Progenitor cell of endocrine pancreas (in vitro differentiated cells): ENCODE results near the gene TOP3B. TPM values are rescaled to one million over a fixed set of nuclear protein-coding genes. Genes with fewer than 3 reads are reported as not detected.

Source experiments
- DNase-seq: peaks from one replicate; pipeline ENCODE4 v3.0.0; 2021; ENCODE audit warnings: low spot score; ENCODE audit not compliant: unreplicated experiment
- H3K27ac Mint-ChIP-seq: 2 replicates; pipeline ENCODE4 v1.8.0; 2021; ENCODE audit warnings: mild to moderate bottlenecking, moderate library complexity, mixed read lengths
- H3K27me3 Mint-ChIP-seq: 2 replicates; pipeline ENCODE4 v1.8.0; 2021; ENCODE audit warnings: mixed read lengths
- H3K36me3 Mint-ChIP-seq: 2 replicates; pipeline ENCODE4 v1.8.0; 2022; ENCODE audit warnings: mixed read lengths; ENCODE audit not compliant: insufficient read depth
- H3K4me1 Mint-ChIP-seq: 2 replicates; pipeline ENCODE4 v1.8.0; 2021; ENCODE audit warnings: low read depth, mixed read lengths
- H3K4me3 Mint-ChIP-seq: 2 replicates; pipeline ENCODE4 v1.8.0; 2021; ENCODE audit warnings: low read depth, mild to moderate bottlenecking, moderate library complexity, mixed read lengths
- H3K9me3 Mint-ChIP-seq: 2 replicates; pipeline ENCODE4 v1.8.0; 2021; ENCODE audit warnings: low read depth, mixed read lengths
- total RNA-seq: library from RNA; stranded (reverse); gene quantifications from 2 replicates; pipeline ENCODE4 v1.2.1, GENCODE V29; 2021
- TF ChIP-seq, protein P1 (sequence below): fragments of 200-600 bp; sonication (generic); IDR thresholded peaks from one replicate; pipeline ENCODE4 v1.5.0; 2021; ENCODE audit warnings: antibody characterized with exemption, mild to moderate bottlenecking; ENCODE audit not compliant: unreplicated experiment

TOP3B gene
- total RNA-seq, 1 donor from 2014 or later: 83.3 TPM

DNA sequence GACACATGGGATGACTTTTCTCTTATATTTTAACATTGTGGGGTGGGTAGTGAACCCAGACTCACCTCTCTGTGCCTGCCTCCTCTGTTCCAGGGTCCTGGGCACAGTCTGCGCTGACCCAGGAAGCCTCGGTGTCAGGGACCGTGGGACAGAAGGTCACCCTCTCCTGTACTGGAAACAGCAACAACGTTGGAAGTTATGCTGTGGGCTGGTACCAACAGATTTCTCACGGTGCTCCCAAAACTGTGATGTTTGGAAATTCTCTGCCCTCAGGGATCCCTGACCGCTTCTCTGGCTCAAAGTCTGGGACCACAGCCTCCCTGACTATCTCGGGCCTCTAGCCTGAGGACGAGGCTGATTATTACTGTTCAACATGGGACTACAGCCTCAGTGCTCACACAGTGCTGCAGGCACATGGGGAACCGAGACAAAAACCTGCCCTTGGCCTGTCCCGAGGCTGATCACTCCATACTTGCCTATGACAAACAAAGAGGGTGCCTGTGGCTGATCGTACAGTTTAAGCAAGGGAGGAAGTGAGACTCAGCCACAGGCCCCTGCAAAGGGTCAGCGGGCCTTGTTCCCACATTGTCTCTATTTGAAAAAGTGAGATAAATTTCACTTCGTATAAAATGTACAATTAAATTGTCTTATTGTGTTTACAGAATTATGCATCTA, 43.7 kb upstream of the TOP3B start:
- H3K4me1 Mint-ChIP-seq: peaks cover 4% of the 10 kb centered on the region

DNA sequence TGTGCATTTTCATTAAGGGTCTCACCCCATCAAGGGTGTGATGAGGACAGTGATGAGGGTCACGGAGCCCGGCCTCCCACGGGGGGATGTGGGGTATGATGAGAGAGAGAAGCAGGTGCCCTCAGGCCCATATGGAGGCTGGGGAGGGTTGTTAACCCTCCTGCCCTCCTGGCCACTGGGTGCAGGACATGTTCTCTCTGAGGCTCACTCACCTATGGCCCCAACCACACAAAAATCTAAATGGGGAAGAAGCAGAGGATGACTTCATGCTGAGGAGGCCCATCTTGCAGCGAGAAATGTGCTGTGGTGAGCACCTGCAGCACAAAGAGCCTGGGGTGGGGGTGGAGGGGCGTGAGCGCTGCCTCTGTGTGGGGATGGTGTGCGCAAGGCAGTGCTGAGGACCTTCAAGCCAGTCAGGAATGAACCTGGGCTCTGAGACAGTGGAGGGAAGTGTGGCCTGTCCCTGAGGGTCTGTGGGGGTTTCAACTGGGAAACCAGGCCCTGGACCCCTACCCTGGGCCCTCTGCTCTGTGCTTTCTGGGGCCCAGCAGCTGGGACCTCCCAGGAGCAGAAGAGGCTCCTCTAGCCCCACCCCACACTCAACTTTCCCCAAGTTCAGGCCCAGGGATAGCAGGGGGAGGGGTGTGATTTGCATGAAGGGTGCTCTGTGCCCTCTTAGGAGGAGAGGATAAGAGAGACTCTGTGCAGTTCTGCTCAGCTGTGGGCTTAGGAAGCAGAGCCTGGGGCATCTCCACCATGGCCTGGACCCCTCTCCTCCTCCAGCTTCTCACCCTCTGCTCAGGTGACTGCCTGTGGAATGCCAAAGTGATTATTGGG, 43.0 kb upstream of the TOP3B start:
- Mint-ChIP-seq H3K9me3 (no peaks in the 10 kb centered on the region), H3K27me3 (peaks cover 23% of the 10 kb centered on the region), H3K27ac (no peak overlapping the region), H3K4me3 (no peak overlapping the region), H3K4me1 (peaks cover 6% of the 10 kb centered on the region), H3K36me3 (no peaks in the 10 kb centered on the region)
- no peak for DNase-seq
- TF ChIP-seq, protein P1, sequence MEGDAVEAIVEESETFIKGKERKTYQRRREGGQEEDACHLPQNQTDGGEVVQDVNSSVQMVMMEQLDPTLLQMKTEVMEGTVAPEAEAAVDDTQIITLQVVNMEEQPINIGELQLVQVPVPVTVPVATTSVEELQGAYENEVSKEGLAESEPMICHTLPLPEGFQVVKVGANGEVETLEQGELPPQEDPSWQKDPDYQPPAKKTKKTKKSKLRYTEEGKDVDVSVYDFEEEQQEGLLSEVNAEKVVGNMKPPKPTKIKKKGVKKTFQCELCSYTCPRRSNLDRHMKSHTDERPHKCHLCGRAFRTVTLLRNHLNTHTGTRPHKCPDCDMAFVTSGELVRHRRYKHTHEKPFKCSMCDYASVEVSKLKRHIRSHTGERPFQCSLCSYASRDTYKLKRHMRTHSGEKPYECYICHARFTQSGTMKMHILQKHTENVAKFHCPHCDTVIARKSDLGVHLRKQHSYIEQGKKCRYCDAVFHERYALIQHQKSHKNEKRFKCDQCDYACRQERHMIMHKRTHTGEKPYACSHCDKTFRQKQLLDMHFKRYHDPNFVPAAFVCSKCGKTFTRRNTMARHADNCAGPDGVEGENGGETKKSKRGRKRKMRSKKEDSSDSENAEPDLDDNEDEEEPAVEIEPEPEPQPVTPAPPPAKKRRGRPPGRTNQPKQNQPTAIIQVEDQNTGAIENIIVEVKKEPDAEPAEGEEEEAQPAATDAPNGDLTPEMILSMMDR: no peak

More for the DNA sequence above, 43.7 kb upstream of the TOP3B start:
- Mint-ChIP-seq H3K27ac (peak overlapping the region; percentile 27), H3K4me3 (no peak overlapping the region), H3K27me3 (peaks cover 26% of the 10 kb centered on the region), H3K36me3 (no peaks in the 10 kb centered on the region), H3K9me3 (no peaks in the 10 kb centered on the region)
- DNase-seq: no peak
- TF ChIP-seq, protein P1: no peak

DNA sequence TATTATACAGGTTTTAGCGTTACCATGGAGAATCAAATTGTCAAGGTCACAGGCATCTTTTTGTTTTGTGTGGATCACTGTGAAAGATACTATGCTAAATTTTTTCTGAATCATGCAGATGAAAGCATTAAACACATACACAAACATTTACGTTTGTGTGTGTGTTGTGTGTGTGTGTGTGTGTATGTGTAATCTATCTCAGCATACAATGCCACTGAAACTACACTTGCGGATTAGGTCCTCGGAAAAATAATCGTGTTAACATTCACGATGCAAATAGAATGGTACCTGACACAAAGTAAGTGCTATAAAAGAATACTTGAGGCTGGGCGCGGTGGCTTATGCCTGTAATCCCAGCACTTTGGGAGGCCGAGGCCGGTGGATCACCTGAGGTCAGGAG, 41.9 kb upstream of the TOP3B start:
- TF ChIP-seq, protein P1: no peak
- Mint-ChIP-seq H3K4me3 (no peak overlapping the region), H3K27me3 (peaks cover 23% of the 10 kb centered on the region), H3K9me3 (no peaks in the 10 kb centered on the region), H3K4me1 (peaks cover 6% of the 10 kb centered on the region), H3K36me3 (no peaks in the 10 kb centered on the region), H3K27ac (no peak overlapping the region)
- no peak for DNase-seq

DNA sequence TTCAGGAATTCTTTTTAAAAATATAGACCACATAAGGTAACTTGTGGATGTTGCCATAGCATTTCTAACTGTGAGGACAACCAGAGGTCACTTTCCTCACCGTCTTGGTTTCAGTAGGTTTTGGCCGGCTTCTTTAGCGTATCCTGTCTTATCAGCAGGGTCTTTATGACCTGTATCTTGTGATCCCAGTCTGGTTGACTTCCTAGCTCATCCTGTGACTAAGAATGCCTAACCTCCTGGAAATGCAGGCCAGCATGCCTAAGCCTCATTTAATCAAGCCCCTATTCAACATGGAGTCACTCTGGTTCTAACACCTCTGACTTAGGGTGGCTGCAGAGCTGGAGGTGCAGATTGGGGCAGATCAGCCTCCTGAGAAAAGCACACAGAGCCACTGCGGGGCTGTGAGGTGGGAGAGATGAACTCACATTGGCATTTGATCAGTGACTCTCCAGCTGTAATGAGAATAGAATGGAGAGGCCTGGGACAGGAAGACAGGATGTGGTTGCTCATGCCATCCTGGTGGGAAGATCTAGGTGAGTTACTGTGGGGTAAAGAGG, 41.1 kb upstream of the TOP3B start:
- Mint-ChIP-seq H3K9me3 (no peaks in the 10 kb centered on the region), H3K36me3 (no peaks in the 10 kb centered on the region), H3K4me1 (peaks cover 6% of the 10 kb centered on the region), H3K27me3 (peaks cover 23% of the 10 kb centered on the region), H3K27ac (no peak overlapping the region), H3K4me3 (no peak overlapping the region)
- no peak for DNase-seq
- TF ChIP-seq, protein P1: no peak

DNA sequence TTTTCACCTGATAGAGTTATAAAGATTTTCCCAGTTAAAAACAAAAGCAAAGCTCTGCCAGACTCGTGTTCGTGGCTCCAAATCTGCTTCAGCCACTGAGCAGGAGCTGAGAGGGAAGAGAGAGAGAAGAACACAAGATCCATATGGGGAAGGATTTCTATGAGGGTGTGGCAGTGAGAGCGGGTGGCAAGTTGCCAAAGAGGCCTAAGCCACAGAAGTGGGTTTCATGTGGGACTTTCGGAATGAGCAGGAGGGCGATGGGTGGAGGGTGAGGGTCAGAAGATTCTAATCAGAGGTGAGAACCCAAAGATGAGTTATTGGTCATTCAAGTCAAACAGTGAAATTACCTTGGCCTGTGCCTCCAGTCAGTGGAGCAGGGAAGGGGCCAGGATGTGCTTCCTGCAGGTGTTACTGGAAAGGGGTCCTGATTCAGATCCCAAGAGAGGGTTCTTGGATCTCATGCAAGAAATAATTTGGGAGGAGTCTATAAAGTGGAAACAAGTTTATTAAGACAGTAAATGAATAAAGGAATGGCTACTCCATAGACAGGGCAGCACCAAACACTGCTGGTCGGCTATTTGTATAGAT, 40.5 kb upstream of the TOP3B start:
- no peaks in the 10 kb centered on the region for H3K36me3 Mint-ChIP-seq
- H3K27ac Mint-ChIP-seq: no peak overlapping the region
- TF ChIP-seq, protein P1: no peak
- no peak overlapping the region for H3K4me3 Mint-ChIP-seq
- no peak for DNase-seq
- H3K4me1 Mint-ChIP-seq: peaks cover 8% of the 10 kb centered on the region
- H3K27me3 Mint-ChIP-seq: peaks cover 27% of the 10 kb centered on the region
- no peaks in the 10 kb centered on the region for H3K9me3 Mint-ChIP-seq
